Stimulated activated CD4-positive, alpha-beta T cell treated with anti-CD3 and anti-CD28 coated beads, Interleukin-2, amount 100 ng/mL, for 48 hours (primary cell): ENCODE results near the gene CEP85L.
"Not testable (repeated sequence)": the region's sequence is repeated elsewhere in the genome, so short reads cannot be mapped to it uniquely, and the experiment has no call there.

Experiments
- DNase-seq, 2 donors: peaks; one replicate each; pipeline ENCODE4 v3.0.0-alpha.2; 2020

Gene CEP85L

GRCh38 chr6:118489990-118490389, 161.4 kb downstream of the CEP85L start:
- no peak for DNase-seq

- DNase-seq, result no peak
These were observed 162.8 kb downstream of the CEP85L start for GRCh38 chr6:118488631-118489030.

- DNase-seq, result no peak
These were observed 165.5 kb downstream of the CEP85L start for GRCh38 chr6:118485601-118486550.

GRCh38 chr6:118476551-118476950, 174.8 kb downstream of the CEP85L start:
- no peak for DNase-seq

GRCh38 chr6:118473266-118473665, 178.1 kb downstream of the CEP85L start:
- no peak for DNase-seq

- no peak for DNase-seq
These were observed 181.9 kb downstream of the CEP85L start for GRCh38 chr6:118469468-118469867.

GRCh38 chr6:118468682-118469465, 182.5 kb downstream of the CEP85L start:
- DNase-seq, result no peak

- no peak for DNase-seq
These were observed 184.2 kb downstream of the CEP85L start for GRCh38 chr6:118467181-118467580.

GRCh38 chr6:118464620-118465019, 186.8 kb downstream of the CEP85L start:
- DNase-seq, result no peak

GRCh38 chr6:118460958-118461470, 190.4 kb downstream of the CEP85L start:
- no peak for DNase-seq

- DNase-seq, result no peak
These were observed 194.4 kb downstream of the CEP85L start for GRCh38 chr6:118456982-118457381.

- no peak for DNase-seq
These were observed 199.6 kb downstream of the CEP85L start for GRCh38 chr6:118451839-118452238.

GRCh38 chr6:118444796-118445195, 206.6 kb downstream of the CEP85L start:
- DNase-seq, result no peak

- no peak for DNase-seq
These were observed 214.9 kb downstream of the CEP85L start for GRCh38 chr6:118436482-118436881.

- DNase-seq, result not testable (repeated sequence)
These were observed 217.2 kb downstream of the CEP85L start for GRCh38 chr6:118434147-118434546.

- not testable (repeated sequence) for DNase-seq
These were observed 230.1 kb downstream of the CEP85L start for GRCh38 chr6:118421312-118421711.

- DNase-seq, result no peak
These were observed 231.7 kb downstream of the CEP85L start for GRCh38 chr6:118419448-118420394.
